ENCODE results near the gene ESYT3.
A peak's percentile ranks its signal among the peaks of the same experiment; 100 is the strongest.

Gene ESYT3

DNA sequence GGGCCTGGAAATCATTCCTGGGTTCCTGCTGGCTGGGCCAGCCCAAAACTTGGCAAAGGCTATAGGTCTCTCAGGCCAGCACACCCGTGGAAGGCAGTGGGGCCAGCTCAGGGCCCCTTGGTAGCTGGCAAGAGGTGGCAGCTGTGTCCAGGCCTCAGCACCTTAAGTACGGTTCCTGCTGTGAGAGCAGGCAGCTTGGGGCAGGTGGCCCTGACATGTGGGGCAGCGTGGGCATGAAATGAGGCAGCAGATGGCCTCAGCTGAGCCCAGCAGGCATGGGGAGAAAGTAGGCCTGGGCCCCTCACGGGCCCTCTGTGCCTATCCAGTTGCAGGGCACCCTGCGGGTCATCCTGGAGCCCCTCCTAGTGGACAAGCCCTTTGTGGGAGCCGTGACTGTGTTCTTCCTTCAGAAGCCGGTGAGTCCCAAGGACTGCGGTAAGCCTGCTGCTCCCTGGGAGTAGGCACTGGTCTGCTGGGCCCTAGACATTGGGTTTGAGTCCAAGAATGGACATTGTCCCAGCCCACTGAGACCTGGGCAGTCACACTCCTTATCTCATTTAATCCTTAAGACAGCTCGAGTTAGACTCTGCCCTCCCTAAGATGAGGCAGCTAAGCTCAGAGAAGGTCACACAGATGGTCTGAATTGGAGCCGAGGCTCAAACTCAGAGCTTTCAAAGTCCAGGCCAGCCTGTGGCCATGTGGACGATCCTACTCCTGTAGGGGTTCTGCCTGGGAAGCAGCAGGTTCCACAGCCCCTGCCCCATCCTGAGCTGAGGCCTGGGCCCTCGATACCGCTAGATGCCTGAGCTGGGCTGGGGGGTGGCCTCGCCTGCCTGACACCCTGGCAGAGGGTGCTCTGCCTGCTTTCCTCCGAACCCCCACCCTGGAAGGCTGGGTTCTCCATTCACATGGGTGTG lies 25.5 kb downstream of the ESYT3 start:
- TF ChIP-seq ZIC2 (tag by site-specific recombination; IDR thresholded peaks at IDR 0.05) (peak; percentile 58), ZNF223 (tag by site-specific recombination; IDR thresholded peaks at IDR 0.05) (no peak)
- POLR2A ChIA-PET, result interaction anchor here (0.6 kb wide), 1 partner anchor 455 kb away, joined by 6 read pairs; no protein-coding TSS in a partner anchor
- H3K36me3 ChIP-seq (ENCODE audit: control insufficient read depth in 2 of 2, insufficient read depth in 1 of 2, low read length in 2 of 2), result no peaks in the 10 kb centered on the region
- no peaks in the 10 kb centered on the region for H3K4me1 ChIP-seq (ENCODE audit: control insufficient read depth, insufficient read depth, low read length)
- H3K27ac ChIP-seq (ENCODE audit: extremely low read depth, low read depth, low read length), result no peak overlapping the region
- H3K9me3 ChIP-seq (ENCODE audit: control insufficient read depth, insufficient read depth, low read depth, low read length), result no peaks in the 10 kb centered on the region
- CTCF ChIA-PET, result interaction anchor here (0.7 to 1.2 kb wide), 3 partner anchors 19 to 284 kb away, joined by 3 to 4 read pairs (median 3); no protein-coding TSS in a partner anchor
- H3K4me3 ChIP-seq (ENCODE audit: low read depth, low read length), result no peak overlapping the region

DNA sequence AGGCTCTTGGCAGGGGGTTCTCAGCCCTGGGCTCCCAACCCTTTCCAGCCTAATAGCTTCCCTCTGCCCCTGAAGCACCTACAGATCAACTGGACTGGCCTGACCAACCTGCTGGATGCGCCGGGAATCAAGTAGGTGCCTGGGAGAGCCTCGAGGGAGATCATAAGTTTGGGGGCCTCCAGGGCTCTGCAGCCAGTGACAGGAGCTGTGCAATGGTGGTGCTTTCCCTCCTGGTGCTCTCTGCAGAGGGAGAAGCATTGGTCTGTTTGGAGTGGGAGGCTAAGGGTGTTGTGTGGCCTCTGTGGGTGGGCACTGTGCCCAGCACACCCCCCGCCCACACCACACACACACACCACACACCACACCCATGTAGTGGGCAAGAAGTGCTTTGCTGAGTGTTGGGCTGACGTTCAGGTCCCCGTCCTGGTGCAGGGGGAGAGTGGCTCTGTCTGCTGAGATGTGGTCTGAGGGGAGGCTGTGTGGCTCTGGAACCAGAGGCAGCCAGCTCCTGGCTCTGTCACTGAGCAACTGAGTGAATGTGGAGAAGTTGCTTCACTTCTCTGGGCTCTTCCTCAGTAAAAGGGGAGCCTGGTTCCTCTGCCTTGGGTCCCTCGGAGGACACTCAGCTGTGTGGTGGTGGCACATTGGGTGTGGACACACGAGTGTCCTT lies 26.3 kb downstream of the ESYT3 start:
- H3K4me3 ChIP-seq (ENCODE audit: low read depth, low read length), result no peak overlapping the region
- POLR2A ChIA-PET, result interaction anchor here (0.6 kb wide), 1 partner anchor 455 kb away, joined by 6 read pairs; no protein-coding TSS in a partner anchor

DNA sequence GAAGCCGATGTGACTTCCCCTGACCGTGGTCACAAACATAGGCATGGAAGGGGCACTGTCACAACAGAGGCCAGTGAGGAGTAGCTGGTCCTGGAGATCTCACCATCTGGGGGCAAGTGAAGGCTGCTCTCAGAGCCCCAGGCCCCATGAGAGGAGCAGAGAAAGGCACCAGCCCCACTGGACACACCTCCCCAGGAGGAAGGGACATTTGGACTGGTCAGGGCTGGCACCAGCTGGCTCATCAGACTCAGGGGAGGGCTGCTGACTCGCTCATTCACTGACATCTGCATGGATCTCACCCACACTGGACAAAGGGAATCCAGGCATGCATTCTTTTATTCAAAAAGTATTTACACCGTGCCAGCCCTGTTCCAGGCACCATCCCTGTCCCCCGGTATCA lies 26.8 kb downstream of the ESYT3 start:
- ChIA-PET POLR2A (no interaction called here), CTCF (interaction anchor here (1.1 kb wide), 2 partner anchors 12 to 18 kb away, joined by 4 read pairs; no protein-coding TSS in a partner anchor)
- Histone ChIP-seq H3K4me1 (ENCODE audit: control insufficient read depth, insufficient read depth, low read length) (no peaks in the 10 kb centered on the region), H3K4me3 (ENCODE audit: low read depth, low read length) (no peak overlapping the region), H3K9me3 (ENCODE audit: control insufficient read depth, insufficient read depth, low read depth, low read length) (no peaks in the 10 kb centered on the region), H3K36me3 (ENCODE audit: control insufficient read depth in 2 of 2, insufficient read depth in 1 of 2, low read length in 2 of 2) (no peaks in the 10 kb centered on the region), H3K27ac (ENCODE audit: extremely low read depth, low read depth, low read length) (no peak overlapping the region)
- TF ChIP-seq ZNF366 (tag by site-specific recombination; conservative IDR thresholded peaks at IDR 0.05) (no peak), ZFP69B (tag by site-specific recombination; IDR thresholded peaks at IDR 0.05) (no peak), ZSCAN30 (tag by site-specific recombination; IDR thresholded peaks at IDR 0.05) (no peak), ZFP3 (tag by site-specific recombination; IDR thresholded peaks at IDR 0.05; ENCODE audit: low read depth) (no peak)
- TF ChIP-seq, protein P1, sequence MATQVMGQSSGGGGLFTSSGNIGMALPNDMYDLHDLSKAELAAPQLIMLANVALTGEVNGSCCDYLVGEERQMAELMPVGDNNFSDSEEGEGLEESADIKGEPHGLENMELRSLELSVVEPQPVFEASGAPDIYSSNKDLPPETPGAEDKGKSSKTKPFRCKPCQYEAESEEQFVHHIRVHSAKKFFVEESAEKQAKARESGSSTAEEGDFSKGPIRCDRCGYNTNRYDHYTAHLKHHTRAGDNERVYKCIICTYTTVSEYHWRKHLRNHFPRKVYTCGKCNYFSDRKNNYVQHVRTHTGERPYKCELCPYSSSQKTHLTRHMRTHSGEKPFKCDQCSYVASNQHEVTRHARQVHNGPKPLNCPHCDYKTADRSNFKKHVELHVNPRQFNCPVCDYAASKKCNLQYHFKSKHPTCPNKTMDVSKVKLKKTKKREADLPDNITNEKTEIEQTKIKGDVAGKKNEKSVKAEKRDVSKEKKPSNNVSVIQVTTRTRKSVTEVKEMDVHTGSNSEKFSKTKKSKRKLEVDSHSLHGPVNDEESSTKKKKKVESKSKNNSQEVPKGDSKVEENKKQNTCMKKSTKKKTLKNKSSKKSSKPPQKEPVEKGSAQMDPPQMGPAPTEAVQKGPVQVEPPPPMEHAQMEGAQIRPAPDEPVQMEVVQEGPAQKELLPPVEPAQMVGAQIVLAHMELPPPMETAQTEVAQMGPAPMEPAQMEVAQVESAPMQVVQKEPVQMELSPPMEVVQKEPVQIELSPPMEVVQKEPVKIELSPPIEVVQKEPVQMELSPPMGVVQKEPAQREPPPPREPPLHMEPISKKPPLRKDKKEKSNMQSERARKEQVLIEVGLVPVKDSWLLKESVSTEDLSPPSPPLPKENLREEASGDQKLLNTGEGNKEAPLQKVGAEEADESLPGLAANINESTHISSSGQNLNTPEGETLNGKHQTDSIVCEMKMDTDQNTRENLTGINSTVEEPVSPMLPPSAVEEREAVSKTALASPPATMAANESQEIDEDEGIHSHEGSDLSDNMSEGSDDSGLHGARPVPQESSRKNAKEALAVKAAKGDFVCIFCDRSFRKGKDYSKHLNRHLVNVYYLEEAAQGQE (tag by site-specific recombination; IDR thresholded peaks at IDR 0.05), result no peak
- TF ChIP-seq, protein P2, sequence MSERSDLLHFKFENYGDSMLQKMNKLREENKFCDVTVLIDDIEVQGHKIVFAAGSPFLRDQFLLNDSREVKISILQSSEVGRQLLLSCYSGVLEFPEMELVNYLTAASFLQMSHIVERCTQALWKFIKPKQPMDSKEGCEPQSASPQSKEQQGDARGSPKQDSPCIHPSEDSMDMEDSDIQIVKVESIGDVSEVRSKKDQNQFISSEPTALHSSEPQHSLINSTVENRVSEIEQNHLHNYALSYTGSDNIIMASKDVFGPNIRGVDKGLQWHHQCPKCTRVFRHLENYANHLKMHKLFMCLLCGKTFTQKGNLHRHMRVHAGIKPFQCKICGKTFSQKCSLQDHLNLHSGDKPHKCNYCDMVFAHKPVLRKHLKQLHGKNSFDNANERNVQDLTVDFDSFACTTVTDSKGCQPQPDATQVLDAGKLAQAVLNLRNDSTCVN (tag by site-specific recombination; optimal IDR thresholded peaks at IDR 0.05), result no peak

More for the DNA sequence above, 26.3 kb downstream of the ESYT3 start:
- TF ChIP-seq ZNF558 (tag by site-specific recombination; IDR thresholded peaks at IDR 0.05) (no peak), ZFP69B (tag by site-specific recombination; IDR thresholded peaks at IDR 0.05) (no peak), ZNF239 (tag by site-specific recombination; IDR thresholded peaks at IDR 0.05) (no peak), ZNF133 (tag by site-specific recombination; IDR thresholded peaks at IDR 0.05) (no peak), ZNF138 (tag by site-specific recombination; IDR thresholded peaks at IDR 0.05; ENCODE audit: borderline replicate concordance) (no peak), ZNF155 (tag by site-specific recombination; IDR thresholded peaks at IDR 0.05) (no peak), ZFHX2 (tag by site-specific recombination; conservative IDR thresholded peaks at IDR 0.05) (peak; percentile 84), GLI4 (tag by site-specific recombination; IDR thresholded peaks at IDR 0.05) (no peak), ZNF266 (tag by site-specific recombination; IDR thresholded peaks at IDR 0.05; ENCODE audit: low read depth) (no peak), ZNF221 (tag by site-specific recombination; IDR thresholded peaks at IDR 0.05; ENCODE audit: borderline replicate concordance) (no peak), EGR2 (tag by site-specific recombination; IDR thresholded peaks at IDR 0.05; ENCODE audit: low read depth) (peak; percentile 83), TRIM28 (IDR thresholded peaks at IDR 0.05; ENCODE audit: borderline replicate concordance, low read length) (no peak)
- TF ChIP-seq, protein P3, sequence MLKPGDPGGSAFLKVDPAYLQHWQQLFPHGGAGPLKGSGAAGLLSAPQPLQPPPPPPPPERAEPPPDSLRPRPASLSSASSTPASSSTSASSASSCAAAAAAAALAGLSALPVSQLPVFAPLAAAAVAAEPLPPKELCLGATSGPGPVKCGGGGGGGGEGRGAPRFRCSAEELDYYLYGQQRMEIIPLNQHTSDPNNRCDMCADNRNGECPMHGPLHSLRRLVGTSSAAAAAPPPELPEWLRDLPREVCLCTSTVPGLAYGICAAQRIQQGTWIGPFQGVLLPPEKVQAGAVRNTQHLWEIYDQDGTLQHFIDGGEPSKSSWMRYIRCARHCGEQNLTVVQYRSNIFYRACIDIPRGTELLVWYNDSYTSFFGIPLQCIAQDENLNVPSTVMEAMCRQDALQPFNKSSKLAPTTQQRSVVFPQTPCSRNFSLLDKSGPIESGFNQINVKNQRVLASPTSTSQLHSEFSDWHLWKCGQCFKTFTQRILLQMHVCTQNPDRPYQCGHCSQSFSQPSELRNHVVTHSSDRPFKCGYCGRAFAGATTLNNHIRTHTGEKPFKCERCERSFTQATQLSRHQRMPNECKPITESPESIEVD (tag by site-specific recombination; IDR thresholded peaks at IDR 0.05), result no peak
- TF ChIP-seq, protein P4, sequence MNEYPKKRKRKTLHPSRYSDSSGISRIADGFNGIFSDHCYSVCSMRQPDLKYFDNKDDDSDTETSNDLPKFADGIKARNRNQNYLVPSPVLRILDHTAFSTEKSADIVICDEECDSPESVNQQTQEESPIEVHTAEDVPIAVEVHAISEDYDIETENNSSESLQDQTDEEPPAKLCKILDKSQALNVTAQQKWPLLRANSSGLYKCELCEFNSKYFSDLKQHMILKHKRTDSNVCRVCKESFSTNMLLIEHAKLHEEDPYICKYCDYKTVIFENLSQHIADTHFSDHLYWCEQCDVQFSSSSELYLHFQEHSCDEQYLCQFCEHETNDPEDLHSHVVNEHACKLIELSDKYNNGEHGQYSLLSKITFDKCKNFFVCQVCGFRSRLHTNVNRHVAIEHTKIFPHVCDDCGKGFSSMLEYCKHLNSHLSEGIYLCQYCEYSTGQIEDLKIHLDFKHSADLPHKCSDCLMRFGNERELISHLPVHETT (tag by site-specific recombination; IDR thresholded peaks at IDR 0.05), result no peak
- TF ChIP-seq, protein P5, sequence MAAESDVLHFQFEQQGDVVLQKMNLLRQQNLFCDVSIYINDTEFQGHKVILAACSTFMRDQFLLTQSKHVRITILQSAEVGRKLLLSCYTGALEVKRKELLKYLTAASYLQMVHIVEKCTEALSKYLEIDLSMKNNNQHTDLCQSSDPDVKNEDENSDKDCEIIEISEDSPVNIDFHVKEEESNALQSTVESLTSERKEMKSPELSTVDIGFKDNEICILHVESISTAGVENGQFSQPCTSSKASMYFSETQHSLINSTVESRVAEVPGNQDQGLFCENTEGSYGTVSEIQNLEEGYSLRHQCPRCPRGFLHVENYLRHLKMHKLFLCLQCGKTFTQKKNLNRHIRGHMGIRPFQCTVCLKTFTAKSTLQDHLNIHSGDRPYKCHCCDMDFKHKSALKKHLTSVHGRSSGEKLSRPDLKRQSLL (tag by site-specific recombination; IDR thresholded peaks at IDR 0.05), result no peak
- TF ChIP-seq, protein P6, sequence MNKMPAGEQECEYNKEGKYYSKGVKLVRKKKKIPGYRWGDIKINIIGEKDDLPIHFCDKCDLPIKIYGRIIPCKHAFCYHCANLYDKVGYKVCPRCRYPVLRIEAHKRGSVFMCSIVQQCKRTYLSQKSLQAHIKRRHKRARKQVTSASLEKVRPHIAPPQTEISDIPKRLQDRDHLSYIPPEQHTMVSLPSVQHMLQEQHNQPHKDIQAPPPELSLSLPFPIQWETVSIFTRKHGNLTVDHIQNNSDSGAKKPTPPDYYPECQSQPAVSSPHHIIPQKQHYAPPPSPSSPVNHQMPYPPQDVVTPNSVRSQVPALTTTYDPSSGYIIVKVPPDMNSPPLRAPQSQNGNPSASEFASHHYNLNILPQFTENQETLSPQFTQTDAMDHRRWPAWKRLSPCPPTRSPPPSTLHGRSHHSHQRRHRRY (tag by site-specific recombination; IDR thresholded peaks at IDR 0.05), result no peak
- H3K9me3 ChIP-seq (ENCODE audit: control insufficient read depth, insufficient read depth, low read depth, low read length), result no peaks in the 10 kb centered on the region
- H3K4me1 ChIP-seq (ENCODE audit: control insufficient read depth, insufficient read depth, low read length), result no peaks in the 10 kb centered on the region
- H3K36me3 ChIP-seq (ENCODE audit: control insufficient read depth in 2 of 2, insufficient read depth in 1 of 2, low read length in 2 of 2), result no peaks in the 10 kb centered on the region
- no peak overlapping the region for H3K27ac ChIP-seq (ENCODE audit: extremely low read depth, low read depth, low read length)
- CTCF ChIA-PET, result interaction anchor here (0.5 to 1.2 kb wide), 3 partner anchors 19 to 130 kb away, joined by 3 to 4 read pairs (median 3); no protein-coding TSS in a partner anchor
